ENCODE results near the gene DCANP1.

GRCh38 chr5:135445306-135445985 lies 1.7 kb downstream of the DCANP1 start:
- TF ChIP-seq CTCF (IDR thresholded peaks at IDR 0.05) = no peak
- TF ChIP-seq REST (IDR thresholded peaks at IDR 0.05) = no peak
- TF ChIP-seq ELK1 (IDR thresholded peaks at IDR 0.05; ENCODE audit: low read depth, low read length) = no peak
- no peak for TF ChIP-seq MAX (IDR thresholded peaks at IDR 0.05)
